ENCODE data around the gene RAB5B. TPM values are rescaled to one million over a fixed set of nuclear protein-coding genes. Genes with fewer than 3 reads are reported as not detected.

RAB5B gene
- total and polyA plus RNA-seq, 10 of the 15 experiments (the other 5 are each of a cell fraction or from before 2014, with no cell fraction given) = 7.5 to 149 (median 37.8) TPM

DNA sequence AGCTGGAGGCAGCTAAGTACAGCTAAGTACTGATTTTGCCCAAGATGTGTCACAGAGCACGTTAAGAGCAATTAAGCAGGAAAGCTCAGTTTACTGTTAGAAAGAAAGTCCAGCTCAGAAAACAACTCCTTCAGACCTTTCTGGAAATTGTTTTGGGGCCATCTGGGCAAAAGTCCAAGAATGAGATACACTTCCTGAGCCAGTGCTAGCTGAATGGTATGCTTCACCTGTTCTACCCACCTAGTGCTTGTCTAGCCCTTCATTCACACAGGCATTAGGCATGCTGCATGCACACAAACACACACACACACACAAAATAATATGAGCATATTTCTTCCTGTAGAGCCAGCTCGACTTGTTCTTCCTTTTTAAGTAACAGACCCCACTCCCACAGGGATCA, 40.3 kb downstream of the RAB5B start:
- WGBS (ENCODE audit: insufficient coverage, insufficient replicate concordance, low lambda C conversion rate, missing lambda C conversion rate) = 4% methylated on average over 2 of the region's 2 CpGs
- in situ Hi-C loops (cut with MboI) = no loop called here
- no peak for DNase-seq (ENCODE audit: low read depth, low spot score)
- no peak overlapping the region for H3K4me2 ChIP-seq (ENCODE audit: control insufficient read depth, insufficient read depth)
- no peak overlapping the region for H3K4me3 ChIP-seq
- H2AFZ ChIP-seq (ENCODE audit: control insufficient read depth, low read depth, low read length) = no peak overlapping the region
- no TSS peak for BruUV-seq (replicated peaks)
- intact Hi-C loops (cut with micrococcal nuclease; ENCODE audit: unreplicated experiment) = no loop called here
- H3K79me2 ChIP-seq (ENCODE audit: control insufficient read depth, insufficient read depth, low read length) = no peaks in the 10 kb centered on the region
- H3K27ac ChIP-seq (ENCODE audit: control insufficient read depth, insufficient read depth) = no peak overlapping the region
- ChIA-PET SMC1A (ENCODE audit: uncharacterized antibody, unreplicated experiment) (interaction anchor here (0.5 to 0.7 kb wide), 2 partner anchors 16 to 276 kb away, joined by 3 read pairs; no protein-coding TSS in a partner anchor), CTCF (interaction anchor here (0.9 to 1.9 kb wide), 2 partner anchors 18 to 23 kb away, joined by 3 to 7 read pairs; no protein-coding TSS in a partner anchor), POLR2A (interaction anchor here (0.6 to 0.7 kb wide), 2 partner anchors 429 to 884 kb away, joined by 3 to 4 read pairs; no protein-coding TSS in a partner anchor), RAD21 (ENCODE audit: unreplicated experiment) (interaction anchor here (1.7 kb wide), 1 partner anchor 276 kb away, joined by 6 read pairs; no protein-coding TSS in a partner anchor)
- H3K27me3 ChIP-seq (replicated peaks in 1 of 2; ENCODE audit: control insufficient read depth in 2 of 2, insufficient read depth in 2 of 2, low read length in 1 of 2) = no peaks in the 10 kb centered on the region
- TF ChIP-seq MEF2B (IDR thresholded peaks at IDR 0.05; ENCODE audit: partially characterized antibody, poor library complexity, severe bottlenecking) = no peak
- no peak for TF ChIP-seq SUPT20H (IDR thresholded peaks at IDR 0.05; ENCODE audit: borderline replicate concordance, control insufficient read depth, low read depth, low read length)
- H3K9me3 ChIP-seq (replicated peaks; ENCODE audit: control insufficient read depth, insufficient read depth, low read length) = no peaks in the 10 kb centered on the region
- no peaks in the 10 kb centered on the region for H3K4me1 ChIP-seq (ENCODE audit: control insufficient read depth, insufficient read depth, low read length)
- no peak overlapping the region for H3K9ac ChIP-seq (ENCODE audit: control insufficient read depth, insufficient read depth, low read length)
- no peak for ATAC-seq
- no peak for FAIRE-seq
- H3K36me3 ChIP-seq (ENCODE audit: control insufficient read depth in 2 of 2, insufficient read depth in 2 of 2, low read length in 1 of 2) = no peaks in the 10 kb centered on the region
- no peaks in the 10 kb centered on the region for H4K20me1 ChIP-seq (ENCODE audit: control insufficient read depth, insufficient read depth)

DNA sequence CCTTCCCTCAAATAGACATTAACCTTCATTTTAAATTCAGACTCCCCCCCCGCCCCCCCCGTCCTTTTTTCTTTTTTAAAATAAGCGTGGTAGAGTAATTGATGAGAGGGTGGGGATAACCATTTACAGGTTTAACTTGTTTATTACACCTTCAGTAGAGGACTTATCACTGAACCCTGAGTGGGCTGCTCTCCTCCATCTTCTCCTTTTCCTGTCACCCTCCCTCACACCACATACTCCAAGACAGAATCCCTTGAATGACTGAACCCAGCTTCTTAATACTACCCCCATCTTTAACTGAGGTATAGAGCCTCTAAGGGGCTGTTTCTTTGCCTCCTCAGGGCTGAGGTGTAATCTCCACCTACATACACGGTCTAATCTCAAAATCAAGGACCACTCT, 43.3 kb downstream of the RAB5B start:
- ATAC-seq = no peak
- Histone ChIP-seq H3K9me3 (replicated peaks; ENCODE audit: control insufficient read depth, insufficient read depth, low read length) (no peaks in the 10 kb centered on the region), H3K27ac (ENCODE audit: control insufficient read depth, insufficient read depth) (no peak overlapping the region), H3K4me2 (ENCODE audit: control insufficient read depth, insufficient read depth) (no peak overlapping the region), H3K4me1 (ENCODE audit: control insufficient read depth, insufficient read depth, low read length) (peaks cover 4% of the 10 kb centered on the region), H4K20me1 (ENCODE audit: control insufficient read depth, insufficient read depth) (no peaks in the 10 kb centered on the region), H3K36me3 (ENCODE audit: control insufficient read depth in 2 of 2, insufficient read depth in 2 of 2, low read length in 1 of 2) (no peaks in the 10 kb centered on the region), H3K9ac (ENCODE audit: control insufficient read depth, insufficient read depth, low read length) (no peak overlapping the region), H3K4me3 (no peak overlapping the region), H2AFZ (ENCODE audit: control insufficient read depth, low read depth, low read length) (no peak overlapping the region), H3K79me2 (ENCODE audit: control insufficient read depth, insufficient read depth, low read length) (no peaks in the 10 kb centered on the region), H3K27me3 (replicated peaks in 1 of 2; ENCODE audit: control insufficient read depth in 2 of 2, insufficient read depth in 2 of 2, low read length in 1 of 2) (no peaks in the 10 kb centered on the region)
- no TSS peak for BruUV-seq (replicated peaks)
- 100% methylated on average over 1 of the region's 4 CpGs for WGBS (ENCODE audit: insufficient coverage, insufficient replicate concordance, low lambda C conversion rate, missing lambda C conversion rate)
- DNase-seq (ENCODE audit: low read depth, low spot score) = no peak
- RAD21 ChIA-PET (ENCODE audit: unreplicated experiment) = no interaction called here
- intact Hi-C loops (cut with micrococcal nuclease; ENCODE audit: unreplicated experiment) = no loop called here
- CTCF ChIA-PET = interaction anchor here (1.7 kb wide), 1 partner anchor 20 kb away, joined by 5 read pairs; the partner anchor contains the start of gene SUOX
- SMC1A ChIA-PET (ENCODE audit: uncharacterized antibody, unreplicated experiment) = no interaction called here
- in situ Hi-C loops (cut with MboI) = no loop called here
- no peak for FAIRE-seq
- POLR2A ChIA-PET = interaction anchor here (0.6 kb wide), 1 partner anchor 247 kb away, joined by 5 read pairs; no protein-coding TSS in a partner anchor
- TF ChIP-seq, protein P1, sequence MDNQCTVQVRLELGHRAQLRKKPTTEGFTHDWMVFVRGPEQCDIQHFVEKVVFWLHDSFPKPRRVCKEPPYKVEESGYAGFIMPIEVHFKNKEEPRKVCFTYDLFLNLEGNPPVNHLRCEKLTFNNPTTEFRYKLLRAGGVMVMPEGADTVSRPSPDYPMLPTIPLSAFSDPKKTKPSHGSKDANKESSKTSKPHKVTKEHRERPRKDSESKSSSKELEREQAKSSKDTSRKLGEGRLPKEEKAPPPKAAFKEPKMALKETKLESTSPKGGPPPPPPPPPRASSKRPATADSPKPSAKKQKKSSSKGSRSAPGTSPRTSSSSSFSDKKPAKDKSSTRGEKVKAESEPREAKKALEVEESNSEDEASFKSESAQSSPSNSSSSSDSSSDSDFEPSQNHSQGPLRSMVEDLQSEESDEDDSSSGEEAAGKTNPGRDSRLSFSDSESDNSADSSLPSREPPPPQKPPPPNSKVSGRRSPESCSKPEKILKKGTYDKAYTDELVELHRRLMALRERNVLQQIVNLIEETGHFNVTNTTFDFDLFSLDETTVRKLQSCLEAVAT (IDR thresholded peaks at IDR 0.05) = no peak
- TF ChIP-seq RUNX3 (IDR thresholded peaks at IDR 0.05; ENCODE audit: low read length) (no peak), NBN (IDR thresholded peaks at IDR 0.05) (no peak), BMI1 (IDR thresholded peaks at IDR 0.05; ENCODE audit: borderline replicate concordance) (no peak), EED (IDR thresholded peaks at IDR 0.05; ENCODE audit: low read depth) (no peak), ASH2L (IDR thresholded peaks at IDR 0.05; ENCODE audit: borderline replicate concordance, low read depth) (no peak), IRF4 (IDR thresholded peaks at IDR 0.05; ENCODE audit: low read depth, low read length) (no peak), ZNF24 (IDR thresholded peaks at IDR 0.05) (no peak)
- TF ChIP-seq, protein P2, sequence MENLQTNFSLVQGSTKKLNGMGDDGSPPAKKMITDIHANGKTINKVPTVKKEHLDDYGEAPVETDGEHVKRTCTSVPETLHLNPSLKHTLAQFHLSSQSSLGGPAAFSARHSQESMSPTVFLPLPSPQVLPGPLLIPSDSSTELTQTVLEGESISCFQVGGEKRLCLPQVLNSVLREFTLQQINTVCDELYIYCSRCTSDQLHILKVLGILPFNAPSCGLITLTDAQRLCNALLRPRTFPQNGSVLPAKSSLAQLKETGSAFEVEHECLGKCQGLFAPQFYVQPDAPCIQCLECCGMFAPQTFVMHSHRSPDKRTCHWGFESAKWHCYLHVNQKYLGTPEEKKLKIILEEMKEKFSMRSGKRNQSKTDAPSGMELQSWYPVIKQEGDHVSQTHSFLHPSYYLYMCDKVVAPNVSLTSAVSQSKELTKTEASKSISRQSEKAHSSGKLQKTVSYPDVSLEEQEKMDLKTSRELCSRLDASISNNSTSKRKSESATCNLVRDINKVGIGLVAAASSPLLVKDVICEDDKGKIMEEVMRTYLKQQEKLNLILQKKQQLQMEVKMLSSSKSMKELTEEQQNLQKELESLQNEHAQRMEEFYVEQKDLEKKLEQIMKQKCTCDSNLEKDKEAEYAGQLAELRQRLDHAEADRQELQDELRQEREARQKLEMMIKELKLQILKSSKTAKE (IDR thresholded peaks at IDR 0.05; ENCODE audit: low read depth, poor library complexity, severe bottlenecking) = no peak
- TF ChIP-seq, protein P3, sequence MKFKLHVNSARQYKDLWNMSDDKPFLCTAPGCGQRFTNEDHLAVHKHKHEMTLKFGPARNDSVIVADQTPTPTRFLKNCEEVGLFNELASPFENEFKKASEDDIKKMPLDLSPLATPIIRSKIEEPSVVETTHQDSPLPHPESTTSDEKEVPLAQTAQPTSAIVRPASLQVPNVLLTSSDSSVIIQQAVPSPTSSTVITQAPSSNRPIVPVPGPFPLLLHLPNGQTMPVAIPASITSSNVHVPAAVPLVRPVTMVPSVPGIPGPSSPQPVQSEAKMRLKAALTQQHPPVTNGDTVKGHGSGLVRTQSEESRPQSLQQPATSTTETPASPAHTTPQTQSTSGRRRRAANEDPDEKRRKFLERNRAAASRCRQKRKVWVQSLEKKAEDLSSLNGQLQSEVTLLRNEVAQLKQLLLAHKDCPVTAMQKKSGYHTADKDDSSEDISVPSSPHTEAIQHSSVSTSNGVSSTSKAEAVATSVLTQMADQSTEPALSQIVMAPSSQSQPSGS (IDR thresholded peaks at IDR 0.05; ENCODE audit: low read length) = no peak
